Middle frontal gyrus (tissue), 1 donor: ENCODE measurements around the gene IGFBP7.
A peak's percentile ranks its signal among the peaks of the same experiment; 100 is the strongest.

Experiments
- DNase-seq: peaks from one replicate; pipeline ENCODE4 v3.0.0-alpha.2; 2015; ENCODE audit warnings: low spot score; ENCODE audit errors: extremely low spot score

The IGFBP7 gene

DNA sequence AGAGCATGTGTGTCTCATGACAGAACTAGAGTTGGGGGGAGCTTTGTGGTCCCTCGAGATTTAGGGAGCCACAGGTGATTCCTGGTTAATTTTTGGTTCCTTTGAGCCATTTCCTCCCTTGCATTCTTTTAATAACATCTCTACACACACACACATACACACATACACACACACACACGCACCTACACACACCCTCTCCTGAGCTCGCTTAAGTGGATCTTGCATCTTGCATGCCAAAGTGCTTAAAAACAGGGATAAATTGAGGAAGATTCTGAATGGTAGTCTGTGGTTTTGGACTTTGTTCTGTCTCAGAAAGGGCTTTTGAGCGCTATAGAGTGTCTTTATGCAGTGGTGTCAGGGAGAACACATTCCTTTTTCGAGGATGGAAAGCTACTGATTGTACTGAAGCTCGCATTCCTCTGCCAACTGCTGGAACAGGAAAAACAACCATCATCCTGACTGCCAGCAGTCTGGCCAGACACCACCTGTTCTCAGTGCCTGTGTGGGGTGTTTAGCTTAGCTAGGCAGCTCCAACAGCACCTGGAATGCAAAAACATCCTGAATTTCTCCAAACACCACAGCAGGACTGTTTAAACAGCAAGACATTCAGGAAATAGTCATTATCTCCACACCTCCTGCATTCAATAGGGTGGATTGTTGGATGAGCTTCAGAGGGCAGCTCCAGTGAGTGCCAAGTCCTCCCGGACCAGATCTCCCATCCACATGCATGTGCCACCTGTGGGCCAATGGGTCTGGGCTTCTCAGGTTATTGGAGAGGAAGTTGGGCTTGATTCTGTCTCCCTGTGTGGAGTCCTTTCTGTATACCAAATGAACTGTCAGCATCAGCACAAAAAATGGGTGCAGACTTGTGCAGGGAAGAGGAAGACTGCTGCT lies 21.9 kb upstream of the IGFBP7 start:
- DNase-seq, result peak; percentile 46

GRCh38 chr4:57129477-57129876 lies 19.3 kb upstream of the IGFBP7 start:
- DNase-seq, result no peak

DNA sequence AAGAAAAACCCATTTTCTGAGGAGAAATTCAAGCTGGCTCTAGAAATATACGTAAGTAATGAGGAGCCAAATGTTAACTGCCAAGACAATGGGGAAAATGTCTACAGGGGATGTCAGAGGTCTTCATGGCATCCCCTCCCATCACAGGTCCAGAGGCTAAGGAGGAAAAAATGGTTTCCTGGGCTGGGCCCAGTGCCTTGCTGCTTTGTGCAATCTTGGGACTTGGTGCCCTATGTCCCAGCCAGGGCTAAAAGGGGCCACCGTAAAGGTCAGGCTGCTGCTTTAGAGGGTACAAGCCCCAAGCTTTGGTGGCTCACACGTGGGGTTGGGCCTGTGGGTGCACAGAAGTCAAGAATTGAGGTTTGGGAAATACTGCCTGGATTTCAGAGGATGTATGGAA lies 17.2 kb upstream of the IGFBP7 start:
- DNase-seq, result no peak

GRCh38 chr4:57125996-57126395 lies 15.8 kb upstream of the IGFBP7 start:
- DNase-seq, result peak; percentile 20

DNA sequence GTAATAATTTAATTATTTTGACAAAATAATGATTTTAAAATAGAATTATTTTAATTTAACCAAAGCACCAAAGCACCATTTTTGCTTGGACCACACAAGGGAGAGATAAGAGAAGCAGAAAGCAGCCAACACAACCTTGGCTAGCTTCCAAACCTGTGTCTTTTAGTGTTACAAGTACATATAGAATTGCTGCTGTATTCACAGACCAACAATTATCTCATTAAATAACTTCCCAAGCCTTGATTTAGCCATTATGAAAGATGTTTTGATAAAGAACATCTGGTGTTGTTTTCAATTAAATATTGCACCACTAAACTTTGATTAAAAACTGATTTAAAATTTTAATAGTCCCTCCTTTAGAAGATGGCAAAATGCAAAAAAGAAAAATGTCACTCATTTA lies 14.0 kb upstream of the IGFBP7 start:
- no peak for DNase-seq

GRCh38 chr4:57122959-57123358 lies 12.8 kb upstream of the IGFBP7 start:
- no peak for DNase-seq

- DNase-seq, result no peak
Measured at GRCh38 chr4:57119054-57119651, 9.0 kb upstream of the IGFBP7 start.

DNA sequence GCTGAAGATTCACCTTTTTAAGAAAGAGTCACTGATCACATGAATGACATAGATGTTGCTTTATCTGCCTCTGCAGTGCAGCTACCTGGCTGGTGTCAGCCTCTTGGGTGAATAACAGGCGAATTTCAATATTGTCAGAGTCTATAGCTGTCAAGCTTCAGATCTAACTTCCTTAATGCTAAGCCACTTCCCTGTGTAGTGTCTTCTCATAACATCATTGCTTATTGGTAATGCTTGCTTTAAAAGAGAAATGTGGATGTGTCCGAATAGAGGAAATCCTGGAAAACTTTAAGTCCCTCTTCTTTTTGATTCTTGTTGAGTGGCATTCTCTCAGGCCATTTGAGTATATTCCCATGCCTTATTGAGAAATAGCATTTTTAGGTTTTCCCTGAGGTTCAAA lies 7.3 kb upstream of the IGFBP7 start:
- DNase-seq, result no peak

DNA sequence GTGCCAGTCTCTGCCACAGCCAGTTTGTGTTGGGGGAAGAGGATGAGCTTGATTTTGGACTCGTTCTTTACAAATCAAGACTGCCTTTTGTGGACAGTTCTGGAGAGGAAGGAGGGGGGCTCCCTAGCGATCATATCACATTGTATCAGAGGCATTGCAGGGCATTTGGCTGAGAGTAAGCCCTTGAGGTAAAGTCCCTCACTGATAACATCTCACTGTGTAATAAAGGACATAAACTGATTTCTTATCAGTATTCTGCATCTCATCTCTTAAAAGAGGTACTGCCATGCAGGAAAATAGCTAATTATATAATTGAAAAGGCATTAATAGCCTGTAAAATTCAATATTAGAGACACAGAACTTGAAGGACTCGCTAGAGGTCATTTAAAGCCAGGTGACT lies 6.1 kb upstream of the IGFBP7 start:
- no peak for DNase-seq

GRCh38 chr4:57114973-57115372 lies 4.8 kb upstream of the IGFBP7 start:
- no peak for DNase-seq

- DNase-seq, result no peak
Measured at GRCh38 chr4:57113870-57114269, 3.7 kb upstream of the IGFBP7 start.

GRCh38 chr4:57110640-57111511 lies 691 bp upstream of the IGFBP7 start:
- no peak for DNase-seq

DNA sequence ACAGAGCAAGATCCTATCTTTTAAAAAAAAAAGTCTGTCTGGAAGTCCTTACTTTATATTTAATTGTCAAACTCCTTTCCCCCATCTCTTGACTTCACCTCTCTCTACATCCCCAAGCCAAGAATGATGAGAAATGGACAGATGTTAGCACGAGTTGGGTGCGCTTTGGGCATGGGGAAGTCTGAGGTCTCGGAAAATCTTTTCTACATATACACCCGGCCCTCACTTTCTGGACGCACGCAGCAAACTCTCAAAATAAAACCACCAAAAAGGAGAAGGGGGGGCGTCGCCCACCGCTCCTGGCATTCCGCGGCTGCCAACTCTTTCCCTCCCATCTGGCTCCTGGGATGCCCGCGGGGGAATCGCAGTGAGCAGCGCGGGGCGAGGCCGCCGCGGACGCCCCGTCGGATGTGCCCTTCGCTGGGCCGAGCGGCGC lies 756 bp downstream of the IGFBP7 start:
- DNase-seq, result no peak

GRCh38 chr4:57106181-57106580 lies 4.0 kb downstream of the IGFBP7 start:
- no peak for DNase-seq

DNA sequence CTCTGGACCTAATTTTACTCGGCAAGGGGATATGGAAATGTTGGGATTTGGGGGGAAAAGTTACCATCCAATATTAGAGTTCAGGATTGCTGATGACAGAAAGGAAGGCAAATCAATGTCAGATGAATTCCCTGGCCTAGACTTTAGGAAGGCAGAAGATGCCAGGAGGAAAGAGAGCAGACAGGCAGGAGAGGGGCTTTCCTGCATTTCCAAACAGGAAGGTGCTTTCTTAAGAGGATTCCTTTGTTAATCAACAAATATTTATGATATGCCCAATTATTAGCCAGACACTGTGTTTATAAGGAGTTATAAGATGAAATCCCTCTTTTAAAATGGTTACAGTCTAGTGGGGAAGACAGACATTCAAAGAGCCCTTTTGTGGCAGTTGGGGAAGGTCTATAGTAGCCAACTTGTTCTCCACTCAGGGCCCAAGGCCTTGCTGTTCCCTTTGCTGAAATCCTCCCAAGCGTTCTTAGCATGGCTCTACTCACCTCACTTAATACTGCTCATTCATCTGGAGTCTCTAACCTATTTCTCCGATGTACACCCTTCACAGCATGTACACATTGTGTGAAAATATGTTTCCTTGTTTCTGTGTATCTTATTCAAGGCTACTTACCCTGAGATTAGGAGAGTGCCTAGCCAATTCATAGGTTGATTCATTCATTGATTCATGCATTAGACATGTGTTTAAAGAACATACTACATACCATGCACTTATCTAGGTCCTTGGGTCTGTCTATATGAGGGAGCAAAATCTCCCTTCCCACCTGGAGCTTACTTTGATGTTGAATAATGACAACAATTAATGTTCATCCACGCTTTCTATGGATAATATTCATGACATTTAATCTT lies 5.3 kb downstream of the IGFBP7 start:
- no peak for DNase-seq

GRCh38 chr4:57103051-57103450 lies 7.1 kb downstream of the IGFBP7 start:
- no peak for DNase-seq

GRCh38 chr4:57102050-57102624 lies 8.0 kb downstream of the IGFBP7 start:
- DNase-seq, result no peak

DNA sequence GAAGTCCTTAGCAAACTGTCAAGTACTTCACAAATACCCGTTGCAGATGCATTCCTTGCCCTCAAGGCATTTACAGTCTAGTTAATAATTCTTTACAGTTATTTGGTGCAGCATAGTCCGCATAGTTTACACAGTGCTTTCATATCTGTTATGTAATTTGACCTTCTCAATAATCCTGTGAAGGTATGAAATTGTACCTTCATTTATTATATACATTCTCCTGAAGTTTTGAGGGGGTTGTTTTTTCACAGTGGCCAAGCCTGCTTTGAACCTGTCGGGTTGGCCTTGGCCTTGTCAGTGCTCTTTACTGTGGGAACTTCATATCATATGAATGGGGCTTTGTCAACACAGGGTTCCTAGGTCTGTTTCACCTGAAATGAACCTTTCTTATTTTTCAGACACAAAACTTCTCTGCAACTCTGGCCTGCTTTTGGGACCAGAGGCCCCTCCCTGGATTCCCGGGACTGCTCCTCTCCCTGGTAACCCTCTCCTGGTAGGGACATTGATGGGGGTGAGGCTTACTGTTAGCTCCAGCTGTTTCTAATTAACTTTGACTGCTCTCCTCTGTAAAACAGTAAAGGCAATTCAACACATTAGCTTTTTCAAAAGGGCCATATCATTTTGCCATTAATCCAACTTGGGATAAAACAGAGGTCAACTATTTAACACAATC lies 9.1 kb downstream of the IGFBP7 start:
- DNase-seq, result no peak

- no peak for DNase-seq
Measured at GRCh38 chr4:57099363-57099762, 10.8 kb downstream of the IGFBP7 start.

DNA sequence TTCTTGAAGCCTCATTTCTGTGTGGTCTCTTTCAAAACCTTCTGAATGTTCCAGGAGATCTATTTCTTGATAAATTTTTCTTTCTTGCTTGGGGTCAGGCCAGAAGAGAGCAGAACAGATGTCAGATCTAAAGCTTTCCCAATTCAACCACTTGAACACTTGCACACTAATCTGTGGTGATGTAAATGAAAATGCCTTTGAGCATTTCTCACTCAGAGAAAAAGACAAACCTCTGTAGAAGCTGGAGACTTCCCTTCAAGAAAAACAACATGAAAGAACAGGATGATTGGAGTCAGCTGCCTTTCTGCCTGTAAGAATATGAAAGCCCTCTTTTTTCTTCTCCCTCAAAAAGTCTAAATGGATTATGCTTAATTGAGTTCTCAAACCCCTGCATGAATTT lies 11.2 kb downstream of the IGFBP7 start:
- DNase-seq, result no peak
